ENCODE results near the gene MYH4.

Gene MYH4

GRCh38 chr17:10417431-10417830, 51.9 kb downstream of the MYH4 start:
- Histone ChIP-seq H4K12ac (ENCODE audit: low read depth, low read length) (no peak overlapping the region), H3K36me3 (ENCODE audit: control insufficient read depth in 1 of 2, insufficient read depth in 2 of 2, low read length in 2 of 2) (no peaks in the 10 kb centered on the region), H3K4me1 (ENCODE audit: control insufficient read depth in 1 of 2, insufficient read depth in 2 of 2, low read length in 2 of 2) (no peaks in the 10 kb centered on the region), H3K18ac (ENCODE audit: low read length) (no peak overlapping the region), H2BK120ac (ENCODE audit: insufficient read depth, low read length, poor library complexity) (no peak overlapping the region), H3K4ac (ENCODE audit: low read depth, low read length) (no peak overlapping the region), H4K8ac (ENCODE audit: low read depth, low read length) (no peak overlapping the region), H2AK5ac (ENCODE audit: low read length) (no peak overlapping the region), H3K4me3 (ENCODE audit: low read depth, low read length) (no peak overlapping the region), H4K91ac (ENCODE audit: low read depth, low read length) (no peak overlapping the region), H3K27ac (ENCODE audit: low read depth, low read length) (no peak overlapping the region), H3K27me3 (ENCODE audit: insufficient read depth, low read length) (no peaks in the 10 kb centered on the region), H3K9ac (ENCODE audit: low read length) (no peak overlapping the region), H3K23ac (ENCODE audit: low read length) (no peak overlapping the region), H3K14ac (ENCODE audit: low read length) (no peak overlapping the region), H3K4me2 (ENCODE audit: low read length) (no peak overlapping the region), H2BK12ac (ENCODE audit: low read length) (no peak overlapping the region), H3K79me1 (ENCODE audit: low read length) (no peaks in the 10 kb centered on the region), H2AFZ (ENCODE audit: insufficient read depth, low read length, poor library complexity) (no peak overlapping the region), H3K79me2 (ENCODE audit: control insufficient read depth, insufficient read depth, low read length, poor library complexity) (no peaks in the 10 kb centered on the region), H2BK5ac (ENCODE audit: low read depth, low read length, poor library complexity) (no peak overlapping the region), H3K9me3 (ENCODE audit: insufficient read depth, low read depth, low read length) (no peaks in the 10 kb centered on the region)
- no peak for DNase-seq
- WGBS (ENCODE audit: extremely low coverage, insufficient coverage, insufficient read length) = no CpG with 5 or more reads among the region's 3 CpGs

GRCh38 chr17:10415161-10415560, 54.2 kb downstream of the MYH4 start:
- Histone ChIP-seq H4K91ac (ENCODE audit: low read depth, low read length) (no peak overlapping the region), H3K23ac (ENCODE audit: low read length) (no peak overlapping the region), H3K4ac (ENCODE audit: low read depth, low read length) (no peak overlapping the region), H2BK120ac (ENCODE audit: insufficient read depth, low read length, poor library complexity) (no peak overlapping the region), H2BK5ac (ENCODE audit: low read depth, low read length, poor library complexity) (no peak overlapping the region), H3K27me3 (ENCODE audit: insufficient read depth, low read length) (no peaks in the 10 kb centered on the region), H3K4me3 (ENCODE audit: low read depth, low read length) (no peak overlapping the region), H4K12ac (ENCODE audit: low read depth, low read length) (no peak overlapping the region), H3K18ac (ENCODE audit: low read length) (no peak overlapping the region), H4K8ac (ENCODE audit: low read depth, low read length) (no peak overlapping the region), H3K36me3 (ENCODE audit: control insufficient read depth in 1 of 2, insufficient read depth in 2 of 2, low read length in 2 of 2) (no peaks in the 10 kb centered on the region), H2AK5ac (ENCODE audit: low read length) (no peak overlapping the region), H3K27ac (ENCODE audit: low read depth, low read length) (no peak overlapping the region), H2BK12ac (ENCODE audit: low read length) (no peak overlapping the region), H3K79me2 (ENCODE audit: control insufficient read depth, insufficient read depth, low read length, poor library complexity) (no peaks in the 10 kb centered on the region), H3K4me2 (ENCODE audit: low read length) (no peak overlapping the region), H3K9me3 (ENCODE audit: insufficient read depth, low read depth, low read length) (no peaks in the 10 kb centered on the region), H3K79me1 (ENCODE audit: low read length) (no peaks in the 10 kb centered on the region), H3K14ac (ENCODE audit: low read length) (no peak overlapping the region), H3K4me1 (ENCODE audit: control insufficient read depth in 1 of 2, insufficient read depth in 2 of 2, low read length in 2 of 2) (no peaks in the 10 kb centered on the region), H3K9ac (ENCODE audit: low read length) (no peak overlapping the region), H2AFZ (ENCODE audit: insufficient read depth, low read length, poor library complexity) (no peak overlapping the region)
- no peak for DNase-seq
- whole genome bisulfite sequencing (ENCODE audit: extremely low coverage, insufficient coverage, insufficient read length) = no CpG with 5 or more reads among the region's 4 CpGs

GRCh38 chr17:10403589-10403988, 65.8 kb downstream of the MYH4 start:
- no peak overlapping the region for H3K18ac ChIP-seq (ENCODE audit: low read length)
- no peaks in the 10 kb centered on the region for H3K9me3 ChIP-seq (ENCODE audit: insufficient read depth, low read depth, low read length)
- no peak overlapping the region for H4K12ac ChIP-seq (ENCODE audit: low read depth, low read length)
- H2BK5ac ChIP-seq (ENCODE audit: low read depth, low read length, poor library complexity) = no peak overlapping the region
- H4K8ac ChIP-seq (ENCODE audit: low read depth, low read length) = no peak overlapping the region
- DNase-seq = no peak
- no peak overlapping the region for H3K23ac ChIP-seq (ENCODE audit: low read length)
- H2AK5ac ChIP-seq (ENCODE audit: low read length) = no peak overlapping the region
- H3K4me3 ChIP-seq (ENCODE audit: low read depth, low read length) = no peak overlapping the region
- H2AFZ ChIP-seq (ENCODE audit: insufficient read depth, low read length, poor library complexity) = no peak overlapping the region
- no peak overlapping the region for H3K4me2 ChIP-seq (ENCODE audit: low read length)
- no peak overlapping the region for H2BK12ac ChIP-seq (ENCODE audit: low read length)
- no peaks in the 10 kb centered on the region for H3K79me2 ChIP-seq (ENCODE audit: control insufficient read depth, insufficient read depth, low read length, poor library complexity)
- no peak overlapping the region for H2BK120ac ChIP-seq (ENCODE audit: insufficient read depth, low read length, poor library complexity)
- H3K36me3 ChIP-seq (ENCODE audit: control insufficient read depth in 1 of 2, insufficient read depth in 2 of 2, low read length in 2 of 2) = no peaks in the 10 kb centered on the region
- H4K91ac ChIP-seq (ENCODE audit: low read depth, low read length) = no peak overlapping the region
- no peak overlapping the region for H3K14ac ChIP-seq (ENCODE audit: low read length)
- no peaks in the 10 kb centered on the region for H3K27me3 ChIP-seq (ENCODE audit: insufficient read depth, low read length)
- H3K4ac ChIP-seq (ENCODE audit: low read depth, low read length) = no peak overlapping the region
- no peaks in the 10 kb centered on the region for H3K79me1 ChIP-seq (ENCODE audit: low read length)
- no peaks in the 10 kb centered on the region for H3K4me1 ChIP-seq (ENCODE audit: control insufficient read depth in 1 of 2, insufficient read depth in 2 of 2, low read length in 2 of 2)
- no peak overlapping the region for H3K9ac ChIP-seq (ENCODE audit: low read length)
- no peak overlapping the region for H3K27ac ChIP-seq (ENCODE audit: low read depth, low read length)

- Histone ChIP-seq H4K8ac (ENCODE audit: low read depth, low read length) (no peak overlapping the region), H3K27ac (ENCODE audit: low read depth, low read length) (no peak overlapping the region), H2AFZ (ENCODE audit: insufficient read depth, low read length, poor library complexity) (no peak overlapping the region), H3K79me1 (ENCODE audit: low read length) (no peaks in the 10 kb centered on the region), H2BK12ac (ENCODE audit: low read length) (no peak overlapping the region), H4K12ac (ENCODE audit: low read depth, low read length) (no peak overlapping the region), H3K23ac (ENCODE audit: low read length) (no peak overlapping the region), H3K27me3 (ENCODE audit: insufficient read depth, low read length) (no peaks in the 10 kb centered on the region), H2BK5ac (ENCODE audit: low read depth, low read length, poor library complexity) (no peak overlapping the region), H3K18ac (ENCODE audit: low read length) (no peak overlapping the region), H3K79me2 (ENCODE audit: control insufficient read depth, insufficient read depth, low read length, poor library complexity) (no peaks in the 10 kb centered on the region), H3K4me2 (ENCODE audit: low read length) (no peak overlapping the region), H3K36me3 (ENCODE audit: control insufficient read depth in 1 of 2, insufficient read depth in 2 of 2, low read length in 2 of 2) (no peaks in the 10 kb centered on the region), H2AK5ac (ENCODE audit: low read length) (no peak overlapping the region), H3K4me3 (ENCODE audit: low read depth, low read length) (no peak overlapping the region), H3K4ac (ENCODE audit: low read depth, low read length) (no peak overlapping the region), H3K9ac (ENCODE audit: low read length) (no peak overlapping the region), H2BK120ac (ENCODE audit: insufficient read depth, low read length, poor library complexity) (no peak overlapping the region), H3K9me3 (ENCODE audit: insufficient read depth, low read depth, low read length) (peaks cover 3% of the 10 kb centered on the region), H3K4me1 (ENCODE audit: control insufficient read depth in 1 of 2, insufficient read depth in 2 of 2, low read length in 2 of 2) (no peaks in the 10 kb centered on the region), H3K14ac (ENCODE audit: low read length) (no peak overlapping the region), H4K91ac (ENCODE audit: low read depth, low read length) (no peak overlapping the region)
- no peak for DNase-seq
- no CpG with 5 or more reads among the region's 9 CpGs for WGBS (ENCODE audit: extremely low coverage, insufficient coverage, insufficient read length)
Observed at GRCh38 chr17:10398352-10398751, 71.0 kb downstream of the MYH4 start.

All from trophoblast cell (in vitro differentiated cells and primary cell).